ENCODE measurements around the gene DNAJC11.

- TF ChIP-seq EZH2 (IDR thresholded peaks at IDR 0.05) (no peak), CTCF (IDR thresholded peaks at IDR 0.05) (no peak), EZH2phosphoT487 (IDR thresholded peaks at IDR 0.05) (no peak)
These were observed 110.4 kb downstream of the DNAJC11 start for GRCh38 chr1:6591222-6591621.

Data from neural progenitor cell (in vitro differentiated cells).